HG03280 (cell line): ENCODE measurements around the gene EIF3I.

Experiments
- ATAC-seq: cut with Tn5 transposase; IDR thresholded peaks from one replicate; pipeline ENCODE4 v1.9.1; 2021; ENCODE audit warnings: mild to moderate bottlenecking, moderate library complexity; ENCODE audit not compliant: unreplicated experiment

Gene EIF3I

GRCh38 chr1:32221980-32222755, at the start of gene EIF3I, which contains the start of gene TMEM234:
Gene EIF3I, plus strand, starts transcription at chr1:32222407. Its CDS starts 35 bp downstream, at chr1:32222442.
Gene TMEM234, minus strand, starts transcription at chr1:32222353. Its CDS starts 31 bp downstream, at chr1:32222322.
- peak; percentile 96 for ATAC-seq

- no peak for ATAC-seq
Observed at GRCh38 chr1:32172621-32173245, 49.5 kb upstream of the EIF3I start.

- ATAC-seq, result no peak
Observed at GRCh38 chr1:32178380-32179192, 43.6 kb upstream of the EIF3I start.

GRCh38 chr1:32179193-32179442, 43.1 kb upstream of the EIF3I start:
- peak; percentile 1 for ATAC-seq

DNA sequence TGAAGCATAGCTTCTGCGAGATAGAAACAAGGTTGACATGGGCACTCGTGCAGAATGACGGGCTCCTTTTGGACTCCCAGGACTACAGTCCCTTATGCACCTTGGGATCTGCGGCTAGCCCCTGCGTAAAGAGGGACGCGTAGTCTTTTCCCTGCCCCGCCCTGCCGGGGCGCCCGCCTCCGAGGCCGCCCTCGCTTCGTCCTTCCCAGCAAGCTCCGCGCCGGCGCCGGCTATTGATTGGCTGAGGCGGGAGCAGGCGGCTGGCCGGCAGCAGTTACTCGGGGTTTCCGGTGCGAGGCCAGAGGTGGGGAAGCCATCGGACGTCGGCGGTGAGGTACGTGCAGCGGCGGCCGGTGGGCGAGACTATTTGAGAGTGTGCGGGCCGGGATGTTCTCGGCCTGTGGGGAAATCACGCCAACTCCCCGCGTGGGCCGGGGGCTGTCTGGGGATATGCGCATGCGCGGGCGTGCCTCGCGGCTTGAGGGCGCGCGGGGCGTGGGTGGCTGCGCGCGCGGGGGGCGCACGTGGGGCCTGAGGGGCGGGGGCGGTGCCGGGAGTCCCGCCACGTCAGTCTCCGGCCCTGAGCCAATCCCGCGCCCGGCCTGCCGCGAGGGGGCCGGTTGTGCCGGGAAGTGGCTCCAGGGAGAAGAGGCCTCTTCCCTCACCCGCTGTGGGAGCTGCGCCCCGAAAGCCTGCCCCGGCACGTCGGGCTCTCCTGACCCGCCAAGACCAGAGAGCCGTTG, 42.6 kb upstream of the EIF3I start, which contains the start of gene TXLNA:
TXLNA (plus strand) TSS at position 233 of the 743 bp plus-strand sequence. CDS start 671 bp downstream, outside the sequence.
- ATAC-seq, result peak; percentile 88

DNA sequence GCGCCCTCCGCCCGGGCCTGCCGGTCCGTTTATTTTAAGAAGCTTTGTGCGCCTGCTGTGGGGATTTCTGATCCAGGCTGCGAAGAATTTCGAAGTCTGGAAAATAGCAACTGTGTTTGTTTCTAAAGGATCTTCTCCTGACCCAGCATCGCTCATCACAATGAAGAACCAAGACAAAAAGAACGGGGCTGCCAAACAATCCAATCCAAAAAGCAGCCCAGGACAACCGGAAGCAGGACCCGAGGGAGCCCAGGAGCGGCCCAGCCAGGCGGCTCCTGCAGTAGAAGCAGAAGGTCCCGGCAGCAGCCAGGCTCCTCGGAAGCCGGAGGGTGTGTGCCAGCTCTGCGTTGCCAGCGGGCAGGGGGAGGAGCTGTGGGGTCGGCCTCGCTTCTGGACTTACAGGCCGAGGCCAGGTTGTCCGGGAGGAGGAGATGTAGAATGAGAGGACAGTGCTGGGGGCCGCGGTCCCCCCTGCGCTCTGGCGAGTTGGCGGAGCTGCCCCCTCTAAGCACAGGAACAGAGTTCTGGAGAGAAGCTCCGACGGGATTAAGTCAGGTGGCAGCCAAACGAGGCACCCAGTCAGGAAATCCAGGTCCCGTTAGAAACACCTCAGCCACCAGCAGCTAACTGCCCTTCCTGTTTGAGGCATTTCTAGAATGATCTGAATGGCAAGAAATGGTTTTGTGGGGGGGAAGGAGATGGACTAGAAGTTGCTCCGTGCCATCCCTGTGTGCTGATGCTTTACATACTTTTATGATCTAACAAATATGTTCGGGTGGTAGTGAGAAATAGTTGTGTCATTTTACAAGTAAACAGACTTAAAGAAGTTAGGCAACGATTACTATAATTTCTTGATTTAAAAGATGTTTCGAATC, 41.8 kb upstream of the EIF3I start:
- no peak for ATAC-seq

DNA sequence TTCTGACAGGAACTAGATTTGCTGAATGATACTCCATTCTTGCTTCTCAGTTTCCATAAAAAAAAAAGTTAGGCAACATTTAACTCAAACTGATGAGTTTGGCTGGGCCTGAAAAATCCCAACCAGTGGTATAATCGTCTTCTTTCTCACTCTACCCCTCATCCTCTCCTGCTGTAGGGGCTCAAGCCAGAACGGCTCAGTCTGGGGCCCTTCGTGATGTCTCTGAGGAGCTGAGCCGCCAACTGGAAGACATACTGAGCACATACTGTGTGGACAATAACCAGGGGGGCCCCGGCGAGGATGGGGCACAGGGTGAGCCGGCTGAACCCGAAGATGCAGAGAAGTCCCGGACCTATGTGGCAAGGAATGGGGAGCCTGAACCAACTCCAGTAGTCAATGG, 41.1 kb upstream of the EIF3I start:
- no peak for ATAC-seq

DNA sequence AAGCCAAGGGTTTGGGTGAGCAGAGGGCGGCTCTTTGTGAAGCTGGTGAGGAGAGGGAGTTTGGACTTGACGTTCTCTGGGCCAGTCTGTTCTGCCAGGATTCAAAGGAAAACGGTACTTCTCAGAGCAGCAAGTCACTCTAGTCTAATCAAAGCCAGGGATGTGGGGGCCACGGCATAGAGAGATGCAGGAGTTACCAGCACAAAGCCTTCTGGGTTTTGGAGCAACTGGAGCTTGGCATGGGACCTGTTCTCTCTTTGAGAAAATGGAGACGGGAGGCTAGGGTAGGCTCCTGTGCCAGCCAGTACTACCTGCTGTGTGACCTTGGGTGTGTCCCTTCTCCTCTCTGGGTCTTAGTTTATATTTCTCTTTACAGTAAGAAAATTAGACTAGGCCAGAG, 40.6 kb upstream of the EIF3I start:
- ATAC-seq, result no peak

DNA sequence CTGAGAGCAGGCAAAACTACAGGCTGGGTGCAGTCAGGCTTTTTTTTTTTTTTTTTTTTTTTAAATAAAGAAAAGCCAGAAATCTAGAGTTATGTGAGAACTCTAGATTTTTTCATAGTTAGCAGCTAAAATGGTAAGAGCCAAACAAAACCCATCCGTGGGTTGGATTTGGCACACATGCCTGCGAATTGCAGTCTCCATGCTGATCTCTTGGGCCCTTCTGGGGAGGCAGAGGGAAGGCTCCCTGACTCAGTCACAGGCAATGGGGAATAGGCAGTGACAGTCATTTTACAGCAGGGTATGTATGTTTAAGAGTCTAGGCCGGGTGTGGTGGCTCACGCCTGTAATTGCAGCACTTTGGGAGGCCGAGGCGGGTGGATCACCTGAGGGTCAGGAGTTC, 40.1 kb upstream of the EIF3I start:
- ATAC-seq, result no peak

DNA sequence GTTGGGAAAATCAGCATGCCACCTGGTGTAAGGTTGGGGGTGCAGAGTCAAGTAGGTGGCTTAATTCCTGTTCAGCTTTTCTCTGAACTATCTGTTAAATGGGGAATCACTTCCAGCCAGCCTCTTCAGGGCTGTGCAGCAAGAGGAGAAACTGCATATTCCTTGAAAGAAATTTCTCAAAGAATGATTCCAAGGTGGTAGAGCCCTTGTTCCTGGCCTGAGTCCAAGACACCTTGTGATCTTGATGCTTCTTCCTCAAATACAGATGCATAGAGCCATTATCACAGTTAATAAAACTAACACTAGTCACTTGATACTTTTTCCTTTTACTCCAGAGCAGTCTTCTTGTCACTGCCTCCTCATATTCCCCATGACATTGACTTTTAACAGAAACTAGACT, 37.6 kb upstream of the EIF3I start:
- no peak for ATAC-seq

DNA sequence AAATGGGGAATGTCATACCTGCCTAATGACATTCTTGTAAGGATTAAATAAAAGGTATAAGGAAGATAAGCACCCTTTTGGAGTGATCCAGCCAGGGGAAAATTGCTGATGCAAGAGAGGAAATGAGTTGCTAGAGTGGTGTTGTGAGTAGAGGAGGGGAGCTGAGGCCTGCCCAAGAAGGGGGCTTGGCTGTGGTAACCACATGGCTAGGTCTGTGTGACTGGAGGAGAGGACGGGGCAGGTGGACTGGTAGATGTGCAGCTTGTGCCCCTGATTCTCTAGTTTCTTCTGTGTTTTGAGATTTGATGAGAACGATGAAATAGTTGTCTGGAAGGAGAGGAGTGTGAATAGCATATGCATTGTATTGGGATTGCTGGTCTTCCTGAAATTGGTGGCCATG, 36.1 kb upstream of the EIF3I start:
- ATAC-seq, result no peak

GRCh38 chr1:32186491-32186890, 35.7 kb upstream of the EIF3I start:
- ATAC-seq, result no peak

DNA sequence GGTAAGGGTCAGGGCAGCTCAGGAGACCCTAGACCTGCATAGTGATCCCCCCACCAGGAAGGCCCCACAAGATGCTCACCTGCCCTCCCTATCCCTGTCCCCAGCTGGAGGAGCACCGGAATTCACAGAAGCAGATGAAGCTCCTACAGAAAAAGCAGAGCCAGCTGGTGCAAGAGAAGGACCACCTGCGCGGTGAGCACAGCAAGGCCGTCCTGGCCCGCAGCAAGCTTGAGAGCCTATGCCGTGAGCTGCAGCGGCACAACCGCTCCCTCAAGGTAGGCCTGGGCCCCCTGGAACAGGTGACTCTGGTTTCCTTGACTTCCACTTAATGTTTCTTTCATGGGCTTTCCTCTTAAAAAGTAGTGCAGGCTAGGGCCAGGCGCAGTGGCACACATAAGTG, 34.4 kb upstream of the EIF3I start:
- ATAC-seq, result no peak

DNA sequence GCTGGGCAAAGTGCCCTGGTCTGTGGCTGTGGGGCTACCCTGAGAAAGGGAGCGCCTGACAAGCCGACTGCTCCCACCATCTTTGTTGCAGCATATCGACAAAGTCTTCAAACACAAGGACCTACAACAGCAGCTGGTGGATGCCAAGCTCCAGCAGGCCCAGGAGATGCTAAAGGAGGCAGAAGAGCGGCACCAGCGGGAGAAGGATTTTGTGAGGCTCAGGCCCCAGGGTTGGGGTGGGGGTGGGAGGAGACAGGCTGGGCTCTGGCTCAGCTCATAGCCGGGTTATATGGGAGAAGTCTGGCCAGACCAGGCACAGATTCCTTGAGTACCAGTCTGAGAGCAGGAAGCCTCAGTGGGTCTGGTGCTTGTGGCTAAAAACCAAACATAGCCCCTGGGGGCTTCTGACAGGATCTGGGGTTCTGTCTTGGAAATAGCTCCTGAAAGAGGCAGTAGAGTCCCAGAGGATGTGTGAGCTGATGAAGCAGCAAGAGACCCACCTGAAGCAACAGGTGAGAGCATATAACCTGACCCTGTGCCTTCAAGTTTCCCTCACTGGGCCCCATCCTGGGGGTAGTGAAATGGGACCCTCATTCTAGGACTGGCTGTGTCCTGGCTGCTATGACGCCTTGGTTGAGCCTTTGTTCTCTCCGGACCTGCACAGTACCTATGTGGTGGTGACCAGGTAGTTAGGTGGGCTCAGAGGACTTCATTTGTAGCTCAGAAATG, 29.8 kb upstream of the EIF3I start:
- no peak for ATAC-seq

DNA sequence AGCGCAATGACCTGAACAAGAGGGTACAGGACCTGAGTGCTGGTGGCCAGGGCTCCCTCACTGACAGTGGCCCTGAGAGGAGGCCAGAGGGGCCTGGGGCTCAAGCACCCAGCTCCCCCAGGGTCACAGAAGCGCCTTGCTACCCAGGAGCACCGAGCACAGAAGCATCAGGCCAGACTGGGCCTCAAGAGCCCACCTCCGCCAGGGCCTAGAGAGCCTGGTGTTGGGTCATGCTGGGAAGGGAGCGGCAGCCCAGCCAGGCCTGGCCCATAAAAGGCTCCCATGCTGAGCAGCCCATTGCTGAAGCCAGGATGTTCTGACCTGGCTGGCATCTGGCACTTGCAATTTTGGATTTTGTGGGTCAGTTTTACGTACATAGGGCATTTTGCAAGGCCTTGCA, 27.2 kb upstream of the EIF3I start:
- ATAC-seq, result no peak

GRCh38 chr1:32195531-32195930, 26.7 kb upstream of the EIF3I start:
- no peak for ATAC-seq

DNA sequence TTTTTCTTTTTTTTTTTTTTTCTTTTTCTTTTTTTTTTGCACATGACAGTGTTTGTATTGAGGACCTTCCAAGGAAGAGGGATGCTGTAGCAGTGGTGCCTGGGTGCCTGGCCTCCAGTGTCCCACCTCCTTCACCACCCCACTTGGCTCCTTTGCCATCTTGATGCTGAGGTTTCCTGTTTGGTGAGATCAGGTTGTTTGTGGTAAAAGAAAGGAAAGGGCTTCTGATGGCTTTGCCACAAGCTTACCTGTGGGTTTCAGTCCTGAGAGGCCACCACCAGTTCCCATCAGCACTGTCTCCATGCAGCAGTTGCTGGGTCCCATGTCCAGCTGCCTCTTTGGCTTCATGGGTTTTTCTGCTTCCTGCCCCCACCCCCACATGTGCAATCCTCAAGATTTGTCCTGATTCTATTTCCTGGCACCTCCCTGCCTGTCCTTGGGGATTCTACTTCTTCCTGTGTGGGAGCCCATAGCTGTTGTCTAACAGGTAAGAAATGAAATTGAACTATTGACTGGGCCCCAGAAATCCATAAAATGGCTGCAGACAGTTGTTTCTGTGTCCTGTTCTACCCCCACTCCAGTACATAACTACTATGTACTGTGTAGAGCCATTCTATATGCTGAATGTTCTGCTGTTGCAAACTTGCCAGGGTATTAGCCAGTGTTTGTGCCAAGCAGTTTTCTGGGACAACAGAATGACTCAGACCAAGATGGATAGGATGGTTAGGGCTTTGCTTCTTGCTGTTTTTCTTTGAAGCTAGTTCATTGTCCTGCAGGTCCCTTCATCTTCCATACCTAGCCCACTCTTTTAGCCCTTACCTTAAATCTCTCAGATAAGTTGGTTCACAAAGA, 26.0 kb upstream of the EIF3I start:
- no peak for ATAC-seq

DNA sequence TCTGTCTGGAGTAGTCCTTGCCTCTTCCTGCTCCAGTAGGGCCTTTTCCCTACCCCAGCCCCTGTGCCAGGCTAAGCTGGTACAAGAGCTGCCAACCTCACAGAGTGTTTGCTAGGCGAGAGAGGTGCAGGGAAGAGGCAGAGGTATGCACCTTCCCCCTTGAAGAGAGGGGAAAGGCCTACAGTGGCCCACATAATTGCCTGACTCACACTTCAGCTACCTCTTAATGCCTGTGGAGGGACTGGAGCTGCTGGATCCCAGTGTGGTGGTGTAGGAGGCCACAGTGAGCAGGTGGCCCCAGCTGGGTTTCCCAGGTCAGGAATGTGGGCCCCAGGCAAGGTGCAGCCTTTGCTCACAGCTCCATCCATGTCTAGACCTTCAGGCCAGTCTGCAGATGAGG, 25.1 kb upstream of the EIF3I start:
- ATAC-seq, result no peak

- no peak for ATAC-seq
Observed at GRCh38 chr1:32197837-32198236, 24.4 kb upstream of the EIF3I start.
